Brain microvascular endothelial cell (primary cell): ENCODE data around the gene DRC7.

Experiments
- DNase-seq: peaks from one replicate; pipeline ENCODE4 v3.0.0-alpha.2; 2020
- H3K27ac ChIP-seq: fragments of 250-450 bp; sonication (Bioruptor Pico); 2 replicates; pipeline ENCODE4 v1.5.1; 2020; ENCODE audit warnings: mild to moderate bottlenecking, moderate library complexity
- H3K27me3 ChIP-seq: fragments of 250-450 bp; sonication (Bioruptor Pico); replicated peaks from 2 replicates; pipeline ENCODE4 v1.5.1; 2020; ENCODE audit warnings: mild to moderate bottlenecking
- H3K36me3 ChIP-seq: fragments of 250-450 bp; sonication (Bioruptor Pico); replicated peaks from 2 replicates; pipeline ENCODE4 v1.5.1; 2020; ENCODE audit warnings: mild to moderate bottlenecking
- H3K4me3 ChIP-seq: 2 replicates; pipeline ENCODE4 v1.5.1; 2011; ENCODE audit warnings: low read depth, mild to moderate bottlenecking, control low read depth, low read length, moderate library complexity
- CTCF ChIP-seq: IDR thresholded peaks from 2 replicates; pipeline ENCODE4 v1.5.1; 2011; ENCODE audit warnings: low read depth, mild to moderate bottlenecking, moderate library complexity, low read length, control low read depth, inconsistent platforms; ENCODE audit errors: missing control alignments
- in situ Hi-C: cut with HindIII; loops from 2 replicates; pipeline ENCODE4 v1.10.0; 2017; ENCODE audit warnings: low sequenced_read_pairs, low pct_ligation_motif_present

Gene DRC7

DNA sequence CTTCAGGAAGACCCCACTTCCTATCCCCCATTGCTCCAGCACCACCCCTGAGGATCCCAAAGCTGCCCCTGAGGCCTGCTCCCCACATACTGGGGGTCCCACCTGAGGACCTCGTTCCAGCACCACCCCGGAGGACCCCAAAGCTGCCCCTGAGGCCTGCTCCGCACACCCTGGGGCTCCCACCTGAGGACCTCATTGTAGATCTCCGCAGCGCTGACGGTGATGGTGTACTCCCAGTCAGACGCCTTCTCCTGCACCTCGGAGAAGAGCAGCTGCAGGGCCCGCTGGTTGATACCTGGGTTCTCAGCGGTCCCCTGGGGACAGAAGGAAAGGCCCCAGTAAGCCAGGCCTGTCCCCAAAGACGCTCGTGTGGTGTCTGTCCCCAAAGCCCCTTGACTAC lies 67.4 kb downstream of the DRC7 start:
- Histone ChIP-seq H3K4me3 (no peak overlapping the region), H3K27me3 (no peaks in the 10 kb centered on the region), H3K36me3 (peaks cover 55% of the 10 kb centered on the region), H3K27ac (no peak overlapping the region)
- no peak for TF ChIP-seq CTCF
- DNase-seq: no peak
- in situ Hi-C loops: no loop called here

GRCh38 chr16:57762365-57763040 lies 67.9 kb downstream of the DRC7 start:
- in situ Hi-C loops: no loop called here
- Histone ChIP-seq H3K27ac (no peak overlapping the region), H3K4me3 (no peak overlapping the region), H3K27me3 (no peaks in the 10 kb centered on the region), H3K36me3 (peaks cover 58% of the 10 kb centered on the region)
- TF ChIP-seq CTCF: no peak
- no peak for DNase-seq

DNA sequence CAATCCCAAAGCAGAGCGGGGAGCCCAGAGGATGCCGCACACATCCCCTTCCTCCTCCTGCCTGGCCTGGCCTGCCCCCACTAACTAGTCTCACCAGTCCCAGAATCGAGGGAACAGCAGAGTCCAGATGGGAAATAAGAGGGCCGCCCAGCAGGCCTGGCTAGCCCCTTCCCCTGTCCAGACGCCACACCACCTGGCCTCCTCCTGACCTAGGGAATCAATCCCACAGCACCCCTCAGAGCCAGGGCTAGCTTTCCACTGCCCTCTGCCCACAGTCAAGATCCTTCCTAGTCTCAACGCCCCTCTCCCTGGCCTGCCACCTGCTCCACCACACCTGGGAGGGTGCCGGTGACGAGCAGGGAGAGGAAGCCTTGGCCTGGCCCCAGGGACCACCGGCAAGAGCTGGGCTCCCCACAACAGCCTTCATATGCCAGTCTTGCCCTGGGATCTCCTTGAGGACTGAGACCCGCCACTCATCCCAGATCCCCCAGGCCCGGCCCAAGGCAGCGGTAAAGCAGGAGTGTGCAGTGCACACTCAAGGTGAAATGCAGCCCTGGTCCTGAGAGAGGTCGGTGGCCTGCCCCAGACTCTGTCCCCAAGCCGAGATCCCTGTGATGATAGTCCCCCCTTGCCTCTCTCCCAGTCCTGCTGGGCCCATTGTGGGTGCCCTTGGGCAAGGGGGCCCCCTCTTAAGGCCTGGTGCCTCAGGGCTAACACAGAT lies 68.8 kb downstream of the DRC7 start:
- H3K4me3 ChIP-seq: no peak overlapping the region

GRCh38 chr16:57764006-57764340 lies 69.4 kb downstream of the DRC7 start:
- Histone ChIP-seq H3K27me3 (no peaks in the 10 kb centered on the region), H3K36me3 (peaks cover 68% of the 10 kb centered on the region), H3K27ac (no peak overlapping the region), H3K4me3 (no peak overlapping the region)
- in situ Hi-C loops: no loop called here
- no peak for TF ChIP-seq CTCF
- DNase-seq: no peak

More for the DNA sequence above, 68.8 kb downstream of the DRC7 start:
- TF ChIP-seq CTCF: no peak
- no peak for DNase-seq
- no peaks in the 10 kb centered on the region for H3K27me3 ChIP-seq
- in situ Hi-C loops: no loop called here
- H3K36me3 ChIP-seq: peaks cover 64% of the 10 kb centered on the region
- no peak overlapping the region for H3K27ac ChIP-seq

DNA sequence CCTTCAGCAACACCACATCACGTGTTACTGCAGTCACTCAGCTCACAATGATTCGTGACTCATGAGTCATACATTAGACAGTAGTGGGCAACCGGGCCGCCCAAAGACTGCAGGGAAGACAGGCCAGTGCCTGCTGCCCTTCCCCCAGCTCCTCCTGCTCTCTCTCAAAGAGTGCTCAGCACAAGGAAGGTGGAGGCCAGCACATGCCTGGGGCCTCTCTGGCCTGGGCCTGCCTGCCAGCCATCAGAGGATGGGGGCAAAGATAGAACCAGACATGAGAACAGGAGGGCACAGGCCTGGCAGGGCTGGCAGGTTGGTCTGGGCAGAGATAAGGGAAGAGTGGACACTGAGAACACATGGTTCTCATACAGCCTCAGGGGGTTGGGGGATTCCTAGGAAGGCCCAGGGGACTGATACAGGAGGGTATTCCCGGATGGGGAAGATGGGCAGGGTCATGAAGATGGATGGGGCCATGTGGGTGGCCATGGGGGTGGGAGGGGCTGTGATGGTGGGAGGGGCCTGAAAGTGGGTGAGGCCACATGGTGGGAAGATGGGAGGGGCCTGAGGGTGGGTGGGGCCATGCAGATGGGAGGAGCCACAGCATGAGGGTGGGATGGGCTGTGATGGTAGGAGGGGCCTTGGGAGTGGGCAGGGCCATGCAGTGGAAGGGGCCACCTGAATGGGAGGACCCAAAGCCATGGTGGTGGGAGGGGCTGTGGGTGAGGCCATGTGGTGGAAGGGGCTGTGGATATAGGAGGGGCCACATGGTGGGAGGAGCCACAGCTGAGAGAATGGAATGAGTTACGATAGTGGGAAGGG lies 69.9 kb downstream of the DRC7 start:
- peak overlapping the region; percentile 71 for H3K27ac ChIP-seq
- no peak for TF ChIP-seq CTCF
- no peak overlapping the region for H3K4me3 ChIP-seq
- peak; percentile 79 for DNase-seq
- in situ Hi-C loops: no loop called here
- peaks cover 68% of the 10 kb centered on the region for H3K36me3 ChIP-seq
- H3K27me3 ChIP-seq: no peaks in the 10 kb centered on the region
